Epithelial cell of proximal tubule (primary cell): ENCODE results near the gene ZFP64. TPM values are rescaled to one million over a fixed set of nuclear protein-coding genes. Genes with fewer than 3 reads are reported as not detected.
A peak's percentile ranks its signal among the peaks of the same experiment; 100 is the strongest.

Source experiments
- DNase-seq: peaks from one replicate; pipeline ENCODE4 v3.0.0-alpha.2; 2011; ENCODE audit warnings: low read depth
- H3K4me3 ChIP-seq: 2 replicates; pipeline ENCODE4 v1.5.1; 2011; ENCODE audit warnings: low read depth, mild to moderate bottlenecking, low read length
- total RNA-seq: library from RNA; depleted of rRNA; stranded (reverse); fragments of >200 nt; gene quantifications from 2 replicates; pipeline ENCODE4 v1.2.3, GENCODE V29; 2015
- TF ChIP-seq, protein P1 (sequence below): conservative IDR thresholded peaks from 2 replicates; pipeline ENCODE4 v1.5.1; 2012; ENCODE audit warnings: low read depth, mild to moderate bottlenecking, low read length

The ZFP64 gene
- total RNA-seq, 1 donor from 2014 or later: 66.4 TPM

DNA sequence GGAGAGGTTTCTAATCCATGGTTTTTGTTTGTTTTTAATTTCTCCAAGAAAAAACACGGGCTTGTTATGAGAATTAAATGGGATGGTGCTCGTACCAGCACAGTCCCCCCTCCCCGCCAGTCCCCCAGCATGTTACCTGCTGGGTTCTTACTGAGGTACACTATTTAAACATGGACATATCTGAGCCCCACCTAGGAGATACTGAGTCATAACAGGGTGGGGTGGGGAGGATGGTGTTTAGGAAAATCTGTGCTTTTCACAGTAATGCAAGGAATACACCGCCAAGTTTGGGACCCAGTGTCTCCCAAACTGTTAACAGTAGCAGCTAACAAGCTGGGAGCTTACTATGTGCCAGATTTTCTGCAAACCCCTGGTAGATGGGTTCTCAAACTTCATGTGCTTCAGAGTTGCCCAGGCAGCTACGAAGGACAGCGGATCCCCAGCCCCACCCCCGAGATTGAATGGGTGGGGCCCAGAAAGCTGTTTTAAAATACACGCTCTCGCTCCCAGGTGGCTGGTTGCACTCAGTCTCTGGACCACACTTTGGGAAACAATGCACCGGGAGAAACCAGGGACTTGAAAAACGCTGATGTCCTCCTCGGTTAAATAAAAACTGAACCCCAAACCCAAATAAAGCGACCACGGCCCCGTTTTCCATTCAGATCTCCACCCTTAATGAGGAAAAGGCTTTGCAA lies 995 bp downstream of the ZFP64 start:
- TF ChIP-seq, protein P1, sequence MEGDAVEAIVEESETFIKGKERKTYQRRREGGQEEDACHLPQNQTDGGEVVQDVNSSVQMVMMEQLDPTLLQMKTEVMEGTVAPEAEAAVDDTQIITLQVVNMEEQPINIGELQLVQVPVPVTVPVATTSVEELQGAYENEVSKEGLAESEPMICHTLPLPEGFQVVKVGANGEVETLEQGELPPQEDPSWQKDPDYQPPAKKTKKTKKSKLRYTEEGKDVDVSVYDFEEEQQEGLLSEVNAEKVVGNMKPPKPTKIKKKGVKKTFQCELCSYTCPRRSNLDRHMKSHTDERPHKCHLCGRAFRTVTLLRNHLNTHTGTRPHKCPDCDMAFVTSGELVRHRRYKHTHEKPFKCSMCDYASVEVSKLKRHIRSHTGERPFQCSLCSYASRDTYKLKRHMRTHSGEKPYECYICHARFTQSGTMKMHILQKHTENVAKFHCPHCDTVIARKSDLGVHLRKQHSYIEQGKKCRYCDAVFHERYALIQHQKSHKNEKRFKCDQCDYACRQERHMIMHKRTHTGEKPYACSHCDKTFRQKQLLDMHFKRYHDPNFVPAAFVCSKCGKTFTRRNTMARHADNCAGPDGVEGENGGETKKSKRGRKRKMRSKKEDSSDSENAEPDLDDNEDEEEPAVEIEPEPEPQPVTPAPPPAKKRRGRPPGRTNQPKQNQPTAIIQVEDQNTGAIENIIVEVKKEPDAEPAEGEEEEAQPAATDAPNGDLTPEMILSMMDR: no peak
- peak overlapping the region; percentile 70 for H3K4me3 ChIP-seq
- DNase-seq: no peak

DNA sequence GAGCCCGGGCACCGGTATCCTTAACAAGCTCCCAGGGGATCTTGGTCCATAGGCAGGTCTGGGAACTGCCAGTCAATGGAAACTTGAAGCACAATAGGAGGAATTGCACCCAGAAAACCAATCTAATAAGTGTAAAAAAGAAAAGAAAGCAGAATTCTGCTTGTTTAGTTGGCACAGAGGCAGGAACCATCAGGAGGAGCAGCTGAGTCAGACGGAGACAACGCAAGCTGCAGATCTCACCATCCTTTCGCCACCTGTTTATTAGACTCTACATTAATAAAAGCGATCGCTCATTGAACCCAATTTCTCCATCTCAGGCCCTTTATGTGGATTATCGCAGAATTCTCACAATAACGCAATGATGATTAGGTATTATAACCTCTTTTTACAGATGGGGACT lies 9.8 kb downstream of the ZFP64 start:
- no peak for DNase-seq
- H3K4me3 ChIP-seq: no peak overlapping the region
- TF ChIP-seq, protein P1: no peak

DNA sequence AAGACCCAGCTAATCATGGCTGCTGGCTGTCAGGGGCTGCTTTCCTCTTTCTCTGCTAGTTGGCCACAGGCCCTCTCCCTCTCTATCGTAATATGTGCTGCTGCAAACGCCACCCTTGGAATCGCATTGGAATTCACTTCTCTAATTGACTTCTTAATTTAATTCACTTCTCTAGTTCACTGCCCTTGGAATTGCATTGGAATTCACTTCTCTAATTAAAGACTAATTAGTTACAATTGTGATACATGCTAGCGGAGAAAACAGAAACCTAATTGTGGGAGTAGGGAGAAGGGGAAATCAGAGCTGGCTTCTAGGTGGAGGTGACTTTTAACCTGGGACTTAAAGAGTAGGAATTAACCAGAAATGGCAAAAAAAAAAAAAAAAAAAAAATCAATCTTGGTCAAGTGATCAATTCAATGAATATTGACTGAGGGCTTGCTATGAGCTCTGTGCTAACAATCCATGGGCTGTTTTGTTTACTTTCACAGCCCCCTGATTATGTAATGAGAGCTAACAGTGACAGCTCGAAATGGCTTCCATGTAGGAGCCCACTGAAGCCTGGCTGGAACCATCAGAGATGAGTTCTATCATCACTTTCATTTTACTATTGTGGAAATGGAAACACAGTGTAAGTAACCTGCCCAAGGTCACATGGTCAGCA lies 11.3 kb downstream of the ZFP64 start:
- no peak overlapping the region for H3K4me3 ChIP-seq
- TF ChIP-seq, protein P1: no peak
- DNase-seq: no peak

DNA sequence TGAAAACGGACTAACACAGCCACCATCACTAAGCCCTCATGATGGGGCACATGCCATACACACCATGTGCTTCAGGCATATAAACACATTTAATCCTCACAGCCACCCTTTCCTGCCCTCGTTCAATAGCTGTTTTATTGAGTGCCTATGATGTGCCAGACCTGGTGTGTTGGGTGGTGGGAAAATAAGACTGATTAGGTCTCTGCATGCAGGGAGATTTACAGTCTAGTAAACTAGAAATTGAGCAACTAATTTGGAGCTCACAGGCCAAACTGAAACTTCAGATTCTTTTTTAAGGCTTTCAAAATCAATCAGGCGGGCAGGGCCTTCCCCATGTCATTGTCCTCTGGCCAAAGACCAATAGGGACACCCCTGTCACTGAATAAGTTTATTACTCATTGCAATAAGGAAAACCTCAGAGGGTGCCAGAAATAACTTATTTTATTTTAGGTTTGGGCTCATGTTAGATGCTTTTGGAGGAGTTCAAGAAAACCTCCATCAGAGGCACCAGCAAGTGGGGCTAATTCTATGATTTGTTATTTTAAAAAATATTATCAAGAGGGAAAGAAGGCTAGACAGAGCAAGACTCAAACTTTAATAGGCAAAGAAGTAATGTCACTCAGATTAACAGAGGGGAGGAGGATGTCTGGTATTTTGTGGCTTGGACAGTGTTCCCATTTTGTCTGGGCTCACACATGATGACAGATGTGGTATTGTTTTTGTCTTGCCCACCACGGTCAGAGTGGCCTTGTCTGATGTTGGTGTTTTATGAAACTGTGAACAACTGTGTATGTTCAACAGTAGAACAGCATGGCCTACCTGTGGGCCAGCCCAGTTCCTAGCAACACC lies 12.0 kb downstream of the ZFP64 start:
- TF ChIP-seq, protein P1: no peak
- no peak overlapping the region for H3K4me3 ChIP-seq
- no peak for DNase-seq

DNA sequence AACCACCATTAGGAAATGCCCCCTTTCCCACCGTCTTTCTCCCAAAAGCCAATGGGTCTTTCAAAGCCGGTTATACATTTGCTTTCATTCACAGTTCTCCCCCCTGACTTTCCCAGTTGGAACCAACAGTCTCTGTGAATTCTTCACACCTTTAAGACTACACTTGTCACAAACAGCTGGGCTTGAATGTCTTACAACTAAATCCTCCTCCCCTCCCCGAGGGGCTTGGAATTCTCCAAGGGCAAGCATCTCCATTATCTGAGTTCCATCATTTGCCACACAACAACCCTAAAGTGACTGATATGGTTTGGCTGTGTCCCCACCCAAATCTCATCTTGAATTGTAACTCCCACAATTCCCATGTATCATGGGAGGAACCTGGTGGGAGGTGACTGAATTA lies 12.9 kb downstream of the ZFP64 start:
- no peak overlapping the region for H3K4me3 ChIP-seq
- TF ChIP-seq, protein P1: no peak
- DNase-seq: no peak

DNA sequence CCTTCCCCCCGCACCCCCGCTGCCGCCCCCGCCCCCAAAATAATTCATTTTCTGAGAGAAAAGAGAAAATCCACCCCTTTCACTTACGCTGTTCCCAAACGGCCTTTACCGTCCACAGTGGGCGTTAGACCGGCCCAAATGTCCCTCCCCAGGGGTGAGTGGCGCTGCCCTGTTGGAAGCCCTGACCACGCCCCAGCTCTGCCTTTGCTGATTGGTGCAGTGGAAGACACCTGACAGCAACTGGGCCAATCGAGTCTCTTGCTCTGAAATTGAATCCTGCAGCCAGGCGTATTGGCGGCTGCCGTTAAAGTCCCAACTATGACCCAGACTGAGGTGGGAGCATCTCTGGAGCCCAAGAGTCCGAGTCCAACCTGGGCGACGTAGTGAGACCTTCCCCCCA lies 15.7 kb downstream of the ZFP64 start:
- no peak for DNase-seq
- H3K4me3 ChIP-seq: no peak overlapping the region
- TF ChIP-seq, protein P1: no peak
